Neural cell (in vitro differentiated cells): Measurements from ENCODE around the gene PRORP. TPM values are rescaled to one million over a fixed set of nuclear protein-coding genes. Genes with fewer than 3 reads are reported as not detected.

ENCODE experiments used
- H2AFZ ChIP-seq: fragments of 200-600, 300-800 bp; sonication (generic), shearing (Covaris generic); 2 replicates; pipeline ENCODE4 v1.6.0; 2014; ENCODE audit warnings: low read depth, mild to moderate bottlenecking, antibody characterized with exemption, low read length, moderate library complexity
- H3F3A ChIP-seq: fragments of 200-600 bp; shearing (Covaris generic); 2 replicates; pipeline ENCODE4 v1.6.1; 2016; ENCODE audit warnings: mild to moderate bottlenecking, moderate library complexity, mixed read lengths, antibody characterized with exemption, low read length; ENCODE audit not compliant: insufficient read depth, poor library complexity, severe bottlenecking
- H3K27ac ChIP-seq: fragments of 200-600, 300-800 bp; sonication (generic), shearing (Covaris generic); 2 replicates; pipeline ENCODE4 v1.5.1; 2014; ENCODE audit warnings: mild to moderate bottlenecking, low read length, moderate library complexity
- H3K27me3 ChIP-seq: fragments of 300-800, 200-600 bp; sonication (generic), shearing (Covaris generic); 2 replicates; pipeline ENCODE4 v1.6.0; 2014; ENCODE audit warnings: mild to moderate bottlenecking, low read depth, low read length, moderate library complexity; ENCODE audit not compliant: insufficient read depth
- H3K36me3 ChIP-seq: fragments of 300-800, 200-600 bp; sonication (generic), shearing (Covaris generic); 2 replicates; pipeline ENCODE4 v1.5.1; 2014; ENCODE audit warnings: mild to moderate bottlenecking, antibody characterized with exemption, low read length, moderate library complexity; ENCODE audit not compliant: insufficient read depth
- H3K4me2 ChIP-seq: fragments of 300-800, 200-600 bp; sonication (generic), shearing (Covaris generic); 2 replicates; pipeline ENCODE4 v1.6.0; 2014; ENCODE audit warnings: mild to moderate bottlenecking, low read length
- H3K4me3 ChIP-seq: fragments of 300-800, 200-600 bp; sonication (generic), shearing (Covaris generic); 2 replicates; pipeline ENCODE4 v1.5.1; 2014; ENCODE audit warnings: mild to moderate bottlenecking, low read length, moderate library complexity
- H3K79me2 ChIP-seq: fragments of 200-600 bp; shearing (Covaris generic); replicated peaks from 2 replicates; pipeline ENCODE4 v1.6.0; 2014; ENCODE audit warnings: mild to moderate bottlenecking, low read length, moderate library complexity; ENCODE audit not compliant: insufficient read depth
- H3K9ac ChIP-seq: fragments of 300-800, 200-600 bp; sonication (generic), shearing (Covaris generic); 2 replicates; pipeline ENCODE4 v1.6.1; 2016; ENCODE audit warnings: mild to moderate bottlenecking, low read length, mixed read lengths
- H3K9me2 ChIP-seq: fragments of 200-600 bp; shearing (Covaris generic); 2 replicates; pipeline ENCODE4 v1.6.1; 2016; ENCODE audit warnings: mild to moderate bottlenecking, low read length, mixed read lengths; ENCODE audit not compliant: insufficient read depth
- H3K9me3 ChIP-seq: fragments of 200-600, 300-800 bp; sonication (generic), shearing (Covaris generic); 2 replicates; pipeline ENCODE4 v1.6.1; 2016; ENCODE audit warnings: mild to moderate bottlenecking, mixed run types, low read length, moderate library complexity, mixed read lengths
- H4K20me1 ChIP-seq: fragments of 200-600 bp; shearing (Covaris generic); 2 replicates; pipeline ENCODE4 v1.6.1; 2016; ENCODE audit warnings: mild to moderate bottlenecking, mixed run types; ENCODE audit not compliant: insufficient read depth
- EP300 ChIP-seq: fragments of 450-650 bp; conservative IDR thresholded peaks from 2 replicates; pipeline ENCODE4 v1.6.1; 2014; ENCODE audit warnings: antibody characterized with exemption, mild to moderate bottlenecking, moderate library complexity; ENCODE audit not compliant: poor library complexity, severe bottlenecking
- EZH2 ChIP-seq: fragments of 200-600, 300-800 bp; shearing (Covaris generic), sonication (generic); IDR thresholded peaks from 2 replicates; pipeline ENCODE4 v1.6.1; 2014; ENCODE audit warnings: antibody characterized with exemption, low read length, borderline replicate concordance, mild to moderate bottlenecking; ENCODE audit not compliant: insufficient read depth, poor library complexity, severe bottlenecking
- MXI1 ChIP-seq: fragments of 450-650 bp; conservative IDR thresholded peaks from 2 replicates; pipeline ENCODE4 v1.6.1; 2014; ENCODE audit warnings: antibody characterized with exemption, mild to moderate bottlenecking; ENCODE audit not compliant: poor library complexity, severe bottlenecking
- POLR2AphosphoS5 ChIP-seq: IDR thresholded peaks from 2 replicates; pipeline ENCODE4 v1.6.1; 2012
- RAD21 ChIP-seq: fragments of 450-650 bp; conservative IDR thresholded peaks from 2 replicates; pipeline ENCODE4 v1.6.1; 2014; ENCODE audit warnings: antibody characterized with exemption, mild to moderate bottlenecking, moderate library complexity
- SMC3 ChIP-seq: fragments of 450-650 bp; conservative IDR thresholded peaks from 2 replicates; pipeline ENCODE4 v1.6.1; 2014; ENCODE audit warnings: antibody characterized with exemption, mild to moderate bottlenecking, moderate library complexity; ENCODE audit not compliant: poor library complexity
- TAF1 ChIP-seq: IDR thresholded peaks from 2 replicates; pipeline ENCODE4 v1.6.1; 2012; ENCODE audit warnings: low read depth
- polyA plus RNA-seq: library from polyadenylated mRNA; depleted of rRNA; stranded (reverse); fragments of >200 nt; gene quantifications from 2 replicates; pipeline ENCODE4 v1.2.3, GENCODE V29; 2014
- TF ChIP-seq, protein P1 (sequence below): fragments of 450-650 bp; IDR thresholded peaks from 2 replicates; pipeline ENCODE4 v1.5.1; 2014; ENCODE audit warnings: antibody characterized with exemption, mild to moderate bottlenecking, moderate library complexity; ENCODE audit not compliant: poor library complexity, severe bottlenecking
- TF ChIP-seq, protein P2 (sequence below): IDR thresholded peaks from 2 replicates; pipeline ENCODE4 v1.6.1; 2012; ENCODE audit warnings: borderline replicate concordance

The PRORP gene
- polyA plus RNA-seq, 1 donor from 2014 or later, result 35.4 TPM

DNA sequence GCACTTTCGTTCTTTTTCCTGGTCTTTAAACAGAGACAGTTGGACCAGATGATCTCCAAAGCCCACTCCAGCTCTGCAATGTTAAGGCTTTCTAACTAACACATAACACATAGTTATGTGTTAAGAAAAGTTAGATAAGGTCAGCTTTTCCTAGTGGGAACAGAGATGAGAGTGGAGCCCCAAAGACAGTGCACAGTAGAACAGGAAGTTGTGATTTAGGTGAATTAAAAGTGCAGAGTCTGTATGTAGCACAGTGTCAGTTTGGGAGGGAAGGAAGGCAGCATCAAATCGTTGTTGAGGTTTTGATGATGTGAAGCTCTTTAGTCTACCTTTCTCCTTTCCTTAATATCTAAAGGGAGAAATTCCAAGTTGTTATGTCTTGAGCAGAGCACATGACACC is 31.7 kb downstream of the PRORP start:
- Histone ChIP-seq H3K4me2 (no peak overlapping the region), H3K9me3 (no peaks in the 10 kb centered on the region), H3K27ac (no peak overlapping the region), H2AFZ (no peak overlapping the region), H3K79me2 (no peaks in the 10 kb centered on the region), H3K9me2 (no peaks in the 10 kb centered on the region), H3K27me3 (no peaks in the 10 kb centered on the region), H3K9ac (no peak overlapping the region), H3K36me3 (no peaks in the 10 kb centered on the region), H4K20me1 (no peaks in the 10 kb centered on the region), H3K4me3 (no peak overlapping the region), H3F3A (no peaks in the 10 kb centered on the region)
- TF ChIP-seq, protein P1, sequence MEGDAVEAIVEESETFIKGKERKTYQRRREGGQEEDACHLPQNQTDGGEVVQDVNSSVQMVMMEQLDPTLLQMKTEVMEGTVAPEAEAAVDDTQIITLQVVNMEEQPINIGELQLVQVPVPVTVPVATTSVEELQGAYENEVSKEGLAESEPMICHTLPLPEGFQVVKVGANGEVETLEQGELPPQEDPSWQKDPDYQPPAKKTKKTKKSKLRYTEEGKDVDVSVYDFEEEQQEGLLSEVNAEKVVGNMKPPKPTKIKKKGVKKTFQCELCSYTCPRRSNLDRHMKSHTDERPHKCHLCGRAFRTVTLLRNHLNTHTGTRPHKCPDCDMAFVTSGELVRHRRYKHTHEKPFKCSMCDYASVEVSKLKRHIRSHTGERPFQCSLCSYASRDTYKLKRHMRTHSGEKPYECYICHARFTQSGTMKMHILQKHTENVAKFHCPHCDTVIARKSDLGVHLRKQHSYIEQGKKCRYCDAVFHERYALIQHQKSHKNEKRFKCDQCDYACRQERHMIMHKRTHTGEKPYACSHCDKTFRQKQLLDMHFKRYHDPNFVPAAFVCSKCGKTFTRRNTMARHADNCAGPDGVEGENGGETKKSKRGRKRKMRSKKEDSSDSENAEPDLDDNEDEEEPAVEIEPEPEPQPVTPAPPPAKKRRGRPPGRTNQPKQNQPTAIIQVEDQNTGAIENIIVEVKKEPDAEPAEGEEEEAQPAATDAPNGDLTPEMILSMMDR, result no peak
- no peak for TF ChIP-seq TAF1
- TF ChIP-seq EP300, result no peak
- TF ChIP-seq SMC3, result no peak
- TF ChIP-seq EZH2, result no peak
- TF ChIP-seq POLR2AphosphoS5, result no peak
- no peak for TF ChIP-seq MXI1
- TF ChIP-seq, protein P2, sequence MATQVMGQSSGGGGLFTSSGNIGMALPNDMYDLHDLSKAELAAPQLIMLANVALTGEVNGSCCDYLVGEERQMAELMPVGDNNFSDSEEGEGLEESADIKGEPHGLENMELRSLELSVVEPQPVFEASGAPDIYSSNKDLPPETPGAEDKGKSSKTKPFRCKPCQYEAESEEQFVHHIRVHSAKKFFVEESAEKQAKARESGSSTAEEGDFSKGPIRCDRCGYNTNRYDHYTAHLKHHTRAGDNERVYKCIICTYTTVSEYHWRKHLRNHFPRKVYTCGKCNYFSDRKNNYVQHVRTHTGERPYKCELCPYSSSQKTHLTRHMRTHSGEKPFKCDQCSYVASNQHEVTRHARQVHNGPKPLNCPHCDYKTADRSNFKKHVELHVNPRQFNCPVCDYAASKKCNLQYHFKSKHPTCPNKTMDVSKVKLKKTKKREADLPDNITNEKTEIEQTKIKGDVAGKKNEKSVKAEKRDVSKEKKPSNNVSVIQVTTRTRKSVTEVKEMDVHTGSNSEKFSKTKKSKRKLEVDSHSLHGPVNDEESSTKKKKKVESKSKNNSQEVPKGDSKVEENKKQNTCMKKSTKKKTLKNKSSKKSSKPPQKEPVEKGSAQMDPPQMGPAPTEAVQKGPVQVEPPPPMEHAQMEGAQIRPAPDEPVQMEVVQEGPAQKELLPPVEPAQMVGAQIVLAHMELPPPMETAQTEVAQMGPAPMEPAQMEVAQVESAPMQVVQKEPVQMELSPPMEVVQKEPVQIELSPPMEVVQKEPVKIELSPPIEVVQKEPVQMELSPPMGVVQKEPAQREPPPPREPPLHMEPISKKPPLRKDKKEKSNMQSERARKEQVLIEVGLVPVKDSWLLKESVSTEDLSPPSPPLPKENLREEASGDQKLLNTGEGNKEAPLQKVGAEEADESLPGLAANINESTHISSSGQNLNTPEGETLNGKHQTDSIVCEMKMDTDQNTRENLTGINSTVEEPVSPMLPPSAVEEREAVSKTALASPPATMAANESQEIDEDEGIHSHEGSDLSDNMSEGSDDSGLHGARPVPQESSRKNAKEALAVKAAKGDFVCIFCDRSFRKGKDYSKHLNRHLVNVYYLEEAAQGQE, result no peak
- no peak for TF ChIP-seq RAD21

DNA sequence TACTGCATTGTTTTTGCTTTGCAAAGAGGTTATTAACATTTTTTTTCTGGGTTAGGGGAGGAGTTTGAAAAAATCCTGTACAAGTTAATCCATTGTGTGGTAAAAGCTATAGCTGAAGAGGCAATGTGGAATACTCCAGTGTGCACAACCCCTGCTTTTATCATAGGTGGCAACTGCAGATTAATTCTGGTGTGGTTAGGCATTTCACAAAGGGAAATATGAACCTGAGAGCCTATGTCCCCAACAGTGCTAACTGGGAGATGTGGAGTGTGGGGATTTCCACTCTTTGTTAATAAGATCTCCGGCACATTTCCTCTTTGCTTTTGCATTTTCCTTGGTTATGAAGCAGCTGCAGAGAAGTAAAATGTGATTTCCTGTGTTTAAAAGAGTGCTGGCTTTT is 33.6 kb downstream of the PRORP start:
- Histone ChIP-seq H3K79me2 (no peaks in the 10 kb centered on the region), H3K4me3 (no peak overlapping the region), H3K9me3 (no peaks in the 10 kb centered on the region), H3K27ac (no peak overlapping the region), H3K9ac (no peak overlapping the region), H4K20me1 (no peaks in the 10 kb centered on the region), H3K36me3 (no peaks in the 10 kb centered on the region), H2AFZ (no peak overlapping the region), H3K27me3 (no peaks in the 10 kb centered on the region), H3K4me2 (no peak overlapping the region), H3K9me2 (no peaks in the 10 kb centered on the region), H3F3A (no peaks in the 10 kb centered on the region)
- TF ChIP-seq POLR2AphosphoS5 (no peak), EP300 (no peak), MXI1 (no peak), SMC3 (no peak), EZH2 (no peak), RAD21 (no peak), TAF1 (no peak)
- TF ChIP-seq, protein P2, result no peak
- TF ChIP-seq, protein P1, result no peak
